HepG2 (cell line): ENCODE data around the gene TTC39C. TPM values are rescaled to one million over a fixed set of nuclear protein-coding genes. Genes with fewer than 3 reads are reported as not detected.

Experiments
- CREBL2 ChIP-seq: sonication (generic); formaldehyde crosslinking; IDR thresholded peaks from 2 replicates; pipeline ENCODE4 v1.8.1; 2023; ENCODE audit warnings: missing genetic modification reagents, mild to moderate bottlenecking, borderline replicate concordance
- DRAP1 ChIP-seq: IDR thresholded peaks from 2 replicates; pipeline ENCODE4 v1.6.1; 2016; ENCODE audit warnings: missing genetic modification reagents, missing compliant biosample characterization
- ESRRA ChIP-seq: sonication (generic); formaldehyde crosslinking; IDR thresholded peaks from 2 replicates; pipeline ENCODE4 v1.5.1; 2020; ENCODE audit warnings: mild to moderate bottlenecking, low read depth, missing genetic modification reagents
- FOXP1 ChIP-seq, 2 experiments: fragments of 450-650 bp in 1 of 2; IDR thresholded peaks; 2 replicates each; pipeline ENCODE4 v1.6.1; 2017 to 2018; ENCODE audit warnings: antibody characterized with exemption in 1 of 2
- HMG20A ChIP-seq: IDR thresholded peaks from 2 replicates; pipeline ENCODE4 v1.6.1; 2016; ENCODE audit warnings: borderline replicate concordance
- HNF4A ChIP-seq: sonication (generic); formaldehyde crosslinking; IDR thresholded peaks from 2 replicates; pipeline ENCODE4 v1.4.0; 2020; ENCODE audit warnings: missing genetic modification reagents
- PITX1 ChIP-seq: sonication (generic); formaldehyde crosslinking; IDR thresholded peaks from 2 replicates; pipeline ENCODE4 v1.5.1; 2020; ENCODE audit warnings: mild to moderate bottlenecking, missing genetic modification reagents
- POGZ ChIP-seq: sonication (generic); formaldehyde crosslinking; IDR thresholded peaks from 2 replicates; pipeline ENCODE4 v1.4.0; 2020; ENCODE audit warnings: mild to moderate bottlenecking, missing genetic modification reagents
- RFX3 ChIP-seq: IDR thresholded peaks from 2 replicates; pipeline ENCODE4 v1.6.1; 2016; ENCODE audit warnings: missing biosample characterization, missing genetic modification reagents
- THAP9 ChIP-seq: sonication (generic); formaldehyde crosslinking; IDR thresholded peaks from 2 replicates; pipeline ENCODE4; 2020; ENCODE audit warnings: missing genetic modification reagents, mild to moderate bottlenecking, borderline replicate concordance
- XRCC5 ChIP-seq: fragments of 200-400 bp; formaldehyde crosslinking; optimal IDR thresholded peaks from 2 replicates; pipeline ENCODE3; 2017; ENCODE audit warnings: mild to moderate bottlenecking, low read length
- ZBTB10 ChIP-seq: sonication (generic); formaldehyde crosslinking; IDR thresholded peaks from 2 replicates; pipeline ENCODE4 v1.4.0; 2020; ENCODE audit warnings: missing genetic modification reagents, borderline replicate concordance
- ZBTB20 ChIP-seq: sonication (generic); formaldehyde crosslinking; IDR thresholded peaks from 2 replicates; pipeline ENCODE4 v1.8.1; 2023; ENCODE audit warnings: missing genetic modification reagents, low read depth, mild to moderate bottlenecking, borderline replicate concordance
- ZMYM3 ChIP-seq: sonication (generic); formaldehyde crosslinking; IDR thresholded peaks from 2 replicates; pipeline ENCODE4 v1.5.1; 2020; ENCODE audit warnings: mild to moderate bottlenecking, missing genetic modification reagents
- ZNF143 ChIP-seq: sonication (generic); formaldehyde crosslinking; IDR thresholded peaks from 2 replicates; pipeline ENCODE4 v1.4.0; 2020; ENCODE audit warnings: missing genetic modification reagents
- ZNF335 ChIP-seq: sonication (generic); formaldehyde crosslinking; IDR thresholded peaks from 2 replicates; pipeline ENCODE4 v1.4.0; 2020; ENCODE audit warnings: missing genetic modification reagents
- ZNF343 ChIP-seq: sonication (generic); formaldehyde crosslinking; IDR thresholded peaks from 2 replicates; pipeline ENCODE4 v1.4.0; 2020; ENCODE audit warnings: mild to moderate bottlenecking, missing genetic modification reagents
- ZNF513 ChIP-seq: sonication (generic); formaldehyde crosslinking; conservative IDR thresholded peaks from 2 replicates; pipeline ENCODE4 v1.5.0; 2020; ENCODE audit warnings: missing genetic modification reagents
- ZSCAN12 ChIP-seq: sonication (generic); formaldehyde crosslinking; IDR thresholded peaks from 2 replicates; pipeline ENCODE4 v1.9.0; 2021; ENCODE audit warnings: mild to moderate bottlenecking, missing genetic modification reagents
- polyA plus RNA-seq, 8 experiments: library from polyadenylated mRNA; depleted of rRNA in 3 of 8; stranded (reverse) in 7 of 8; unstranded in 1 of 8; fragments of >200 nt; fragmentation: Illumina TruSeq in 4 of 8; extraction: Trizol in 4 of 8; gene quantifications; 2 replicates each; pipeline versions ENCODE4 v1.2.1 to v1.2.3, GENCODE V29; 2011 to 2016; ENCODE audit warnings: low read depth in 4 of 8, missing spikeins in 1 of 8, mixed read lengths in 1 of 8; ENCODE audit not compliant: insufficient read depth in 1 of 8
- total RNA-seq, 5 experiments: library from RNA; depleted of rRNA; stranded (reverse); fragments of >200 nt; fragmentation: Illumina TruSeq; extraction: Trizol; gene quantifications; 2 replicates each; pipeline ENCODE4 v1.2.3, GENCODE V29; 2016; ENCODE audit warnings: low read depth in 1 of 5
- TF ChIP-seq, protein P1 (sequence below): IDR thresholded peaks from 2 replicates; pipeline ENCODE4 v1.6.1; 2018; ENCODE audit warnings: missing genetic modification reagents

The TTC39C gene
- total and polyA plus RNA-seq, 2 of the 13 experiments (the other 11 are each of a cell fraction or from before 2014, with no cell fraction given): 19.1 to 25.9 TPM

DNA sequence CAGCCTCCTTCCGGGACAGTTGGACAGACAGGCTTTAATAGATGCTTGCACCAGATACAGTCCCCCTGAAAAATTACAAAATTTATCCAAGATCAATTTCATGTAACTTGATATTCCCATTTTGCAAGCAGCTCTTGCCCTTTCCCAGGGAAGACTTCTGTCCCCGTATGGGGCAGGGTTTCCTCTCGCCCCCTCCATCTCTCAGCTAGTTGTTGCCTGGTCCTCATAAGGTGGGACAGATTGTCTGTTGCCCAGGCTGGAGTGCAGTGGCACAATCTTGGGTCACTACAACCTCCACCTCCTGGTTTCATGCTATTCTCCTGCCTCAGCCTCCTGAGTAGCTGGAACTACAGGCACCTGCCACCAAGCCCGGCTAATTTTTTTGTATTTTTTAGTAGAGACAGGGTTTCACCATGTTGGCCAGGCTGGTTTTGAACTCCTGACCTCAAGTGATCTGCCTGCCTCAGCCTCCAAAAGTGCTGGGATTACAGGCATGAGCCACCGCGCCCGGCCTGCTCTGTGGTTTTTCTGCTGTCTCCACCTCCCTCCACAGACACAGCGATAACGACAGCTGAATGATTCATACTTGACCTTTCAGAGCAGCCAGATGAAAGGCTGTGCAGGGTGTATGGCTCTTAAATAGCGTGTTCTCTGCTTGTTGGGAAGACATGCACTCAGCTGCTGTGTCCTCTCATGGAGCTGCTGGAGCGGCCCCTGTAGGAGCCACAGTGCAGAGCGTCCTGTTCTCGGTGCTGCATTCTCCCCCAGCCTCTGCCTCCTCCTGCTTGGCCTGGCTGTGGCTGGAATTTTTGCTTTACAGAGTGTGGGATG, 61.4 kb downstream of the TTC39C start (continued):
- peak; percentile 88 for TF ChIP-seq HMG20A (CRISPR knock-in tag)
- no peak for TF ChIP-seq ZNF513
- TF ChIP-seq XRCC5: peak; percentile 82
- TF ChIP-seq ZSCAN12: no peak
- TF ChIP-seq POGZ (CRISPR knock-in tag): peak; percentile 91
- TF ChIP-seq ESRRA (CRISPR knock-in tag): peak; percentile 70; the same call in 1 of the 2 replicates
- peak; percentile 70 for TF ChIP-seq DRAP1
- TF ChIP-seq FOXP1 (IDR thresholded peaks at IDR 0.05): no peak
- TF ChIP-seq FOXP1 (CRISPR knock-in tag; IDR thresholded peaks at IDR 0.05): peak; percentile 55; the same call in 1 of the 2 replicates
- TF ChIP-seq CREBL2 (CRISPR knock-in tag): no peak
- no peak for TF ChIP-seq ZNF343
- TF ChIP-seq THAP9: 0 out of 2 replicates have a peak, but pooled peaks have one; percentile 25
- peak; percentile 90; the same call in 1 of the 2 replicates for TF ChIP-seq PITX1 (CRISPR knock-in tag)
- TF ChIP-seq HNF4A (CRISPR knock-in tag): peak; percentile 38
- TF ChIP-seq, protein P1, sequence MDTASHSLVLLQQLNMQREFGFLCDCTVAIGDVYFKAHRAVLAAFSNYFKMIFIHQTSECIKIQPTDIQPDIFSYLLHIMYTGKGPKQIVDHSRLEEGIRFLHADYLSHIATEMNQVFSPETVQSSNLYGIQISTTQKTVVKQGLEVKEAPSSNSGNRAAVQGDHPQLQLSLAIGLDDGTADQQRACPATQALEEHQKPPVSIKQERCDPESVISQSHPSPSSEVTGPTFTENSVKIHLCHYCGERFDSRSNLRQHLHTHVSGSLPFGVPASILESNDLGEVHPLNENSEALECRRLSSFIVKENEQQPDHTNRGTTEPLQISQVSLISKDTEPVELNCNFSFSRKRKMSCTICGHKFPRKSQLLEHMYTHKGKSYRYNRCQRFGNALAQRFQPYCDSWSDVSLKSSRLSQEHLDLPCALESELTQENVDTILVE (CRISPR knock-in tag): no peak
- TF ChIP-seq ZBTB20 (CRISPR knock-in tag): peak; percentile 53; the same call in 1 of the 2 replicates
- TF ChIP-seq ZBTB10 (CRISPR knock-in tag): no peak
- no peak for TF ChIP-seq RFX3
- TF ChIP-seq ZNF143 (CRISPR knock-in tag): no peak
- TF ChIP-seq ZMYM3 (CRISPR knock-in tag): peak; percentile 90
- no peak for TF ChIP-seq ZNF335 (CRISPR knock-in tag)
